Heart right ventricle (tissue), 16 donors: ENCODE data around the gene CNOT4. TPM values are rescaled to one million over a fixed set of nuclear protein-coding genes. Genes with fewer than 3 reads are reported as not detected.

ENCODE experiments used
- ATAC-seq, 8 donors: fragments of 200-7000 bp; cut with Tn5 transposase; one replicate each; pipeline ENCODE4 v1.9.1; 2020; ENCODE audit warnings: mild to moderate bottlenecking in 8 of 8, moderate library complexity in 8 of 8, moderate number of reproducible peaks in 1 of 8
- DNase-seq, 2 donors: peaks; one replicate each; pipeline ENCODE4 v3.0.0-alpha.2; 2020
- H3K27ac ChIP-seq, 10 donors: fragments of 200-600 bp; sonication (generic) in 2 of 10; one replicate each; pipeline versions ENCODE4 v1.5.0 to v1.8.0; 2020 to 2022; ENCODE audit warnings: mild to moderate bottlenecking in 3 of 10
- H3K27me3 ChIP-seq, 7 donors: fragments of 200-600 bp; one replicate each; pipeline ENCODE4 v1.8.0; 2021 to 2022; ENCODE audit warnings: mild to moderate bottlenecking in 2 of 7
- H3K36me3 ChIP-seq, 9 donors: fragments of 200-600 bp; sonication (generic) in 1 of 9; one replicate each; pipeline versions ENCODE4 v1.5.0 to v1.8.0; 2020 to 2022; ENCODE audit warnings: mild to moderate bottlenecking in 2 of 9
- H3K4me1 ChIP-seq, 9 donors: fragments of 200-600 bp; sonication (generic) in 1 of 9; one replicate each; pipeline versions ENCODE4 v1.5.0 to v1.8.0; 2020 to 2022; ENCODE audit warnings: mild to moderate bottlenecking in 4 of 9
- H3K4me3 ChIP-seq, 10 donors: fragments of 200-600 bp; sonication (generic) in 2 of 10; one replicate each; pipeline versions ENCODE4 v1.5.0 to v1.8.0; 2020 to 2022; ENCODE audit warnings: mild to moderate bottlenecking in 7 of 10, moderate library complexity in 2 of 10
- H3K9me3 ChIP-seq, 11 donors: fragments of 200-600 bp in 10 of 11; sonication (generic) in 2 of 11; one replicate each; pipeline versions ENCODE4 v1.5.0 to v1.8.0; 2013 to 2022; ENCODE audit warnings: mild to moderate bottlenecking in 2 of 11, control low read depth in 1 of 11, moderate library complexity in 1 of 11
- CTCF ChIP-seq, 9 donors: fragments of 200-600 bp; sonication (generic) in 2 of 9; IDR thresholded peaks; one replicate each; pipeline versions ENCODE4 v1.5.0 to v1.8.0; 2021 to 2022; ENCODE audit warnings: antibody characterized with exemption in 9 of 9, mild to moderate bottlenecking in 5 of 9, moderate library complexity in 1 of 9
- WGBS, 2 donors: extraction: QIAGEN DNeasy Blood & Tissue Kit; methylation state at CpG; one replicate each; pipeline ENCODE4 v1.1.7; 2013; ENCODE audit warnings: inconsistent platforms in 1 of 2; 5-methylcytosine and 5-hydroxymethylcytosine counted together
- intact Hi-C, 10 donors: fragments of 100-400 bp; cut with DNase I; formaldehyde crosslinking; loops; one replicate each; pipeline versions ENCODE4 v1.11.1 to v1.14.2; 2022
- polyA plus RNA-seq, 2 donors: library from polyadenylated mRNA; stranded (reverse); fragments of 200-250 nt; gene quantifications; one replicate each; pipeline ENCODE4 v1.2.3, GENCODE V29; 2013
- total RNA-seq, 10 donors: library from RNA; stranded (reverse); fragmentation: NEBNext Ultra II Directional in 3 of 10; extraction: Animal tissue kit (Norgen Biotek cat#: 25700) in 3 of 10; gene quantifications; one replicate each; pipeline versions ENCODE4 v1.2.1 to v1.2.4, GENCODE V29; 2021 to 2023
- donor health status: Arrhythmogenic right ventricular cardiomyopathy.
- donor health status: ischemic (EF 13 %, LVEDD 7.1; RV severe dilation, severe dysfunction).
- donor health status: healthy with polysubstance abuse.
- donor health status: DM: no; HTN: yes; CAD: no.
- donor health status: DM: no; HTN: no; CAD: no.
- donor health status: ischemic (EF 25% LVEDD 6.9; RV normal size, moderate dysfunction).
- donor health status: ischemic (EF 25% LVEDD 5.7; RV mildly dilated, moderate dysfunction).
- donor health status: healthy.
- donor health status: DM: yes; HTN: yes; CAD: no.
- donor health status: Ischemic cardiomyopathy.
- donor health status: ischemic (EF 35%, LVEDD 5.7; RV mildly dilated, moderate dysfunction).
- donor health status: nonischemic (EF 11% LVEDD 7.7; RV severe dilation, severe dysfunction).
- donor health status: DM: yes; HTN: yes; CAD: no.
- donor health status: PGD.
- donor health status: ischemic (EF 29% LVEDD 5.4; RV normal size, mild dysfunction).
- donor health status: nonischemic (EF 23%, LVEDD 6.1; RV moderate dilation, normal function).

CNOT4 gene
- total and polyA plus RNA-seq, 12 donors = 5.2 to 31.7 (median 27.0) TPM

GRCh38 chr7:135361788-135362187 is 148.1 kb downstream of the CNOT4 start:
- WGBS, 2 donors = 54 to 57% methylated on average over 5 of the region's 5 CpGs
- no peak for TF ChIP-seq CTCF (IDR thresholded peaks at IDR 0.05)
- Histone ChIP-seq H3K4me3 (no peak overlapping the region), H3K9me3 (no peaks in the 10 kb centered on the region), H3K27me3 (no peaks in the 10 kb centered on the region), H3K4me1 (peaks cover 0 to 15% (median 7%) of the 10 kb centered on the region in 9 donors), H3K36me3 (peaks cover 0 to 30% (median 6%) of the 10 kb centered on the region in 9 donors), H3K27ac (no peak overlapping the region)
- ATAC-seq = no peak
- no peak for DNase-seq
- intact Hi-C loops = no loop called here

- Histone ChIP-seq H3K4me1 (peaks cover 0 to 9% (median 0%) of the 10 kb centered on the region in 9 donors), H3K4me3 (no peak overlapping the region), H3K36me3 (peaks cover 0 to 30% (median 6%) of the 10 kb centered on the region in 9 donors), H3K9me3 (no peaks in the 10 kb centered on the region), H3K27ac (peak overlapping the region in 1 of 10 donors; percentile 8), H3K27me3 (no peaks in the 10 kb centered on the region)
- DNase-seq = peak in 1 of 2 donors; percentile 65
- intact Hi-C loops = no loop called here
- TF ChIP-seq CTCF (IDR thresholded peaks at IDR 0.05) = no peak
- peak; percentile 83 to 97 (median 92) for ATAC-seq
- WGBS, 2 donors = 26 to 35% methylated on average over 5 of the region's 5 CpGs
These were observed 150.3 kb downstream of the CNOT4 start for GRCh38 chr7:135359615-135360014.

GRCh38 chr7:135355377-135356048 is 154.4 kb downstream of the CNOT4 start:
- DNase-seq = no peak
- no peak for ATAC-seq
- 72 to 77% methylated on average over 4 of the region's 4 CpGs for whole genome bisulfite sequencing, 2 donors
- H3K36me3 ChIP-seq = no peaks in the 10 kb centered on the region
- no peak overlapping the region for H3K4me3 ChIP-seq
- no peak overlapping the region for H3K27ac ChIP-seq
- H3K9me3 ChIP-seq = no peaks in the 10 kb centered on the region
- intact Hi-C loops = no loop called here
- no peak for TF ChIP-seq CTCF (IDR thresholded peaks at IDR 0.05)
- no peaks in the 10 kb centered on the region for H3K27me3 ChIP-seq
- H3K4me1 ChIP-seq = peaks cover 0 to 9% (median 0%) of the 10 kb centered on the region in 9 donors

- WGBS, 2 donors = 85 to 93% methylated on average over 3 of the region's 3 CpGs
- no peak for ATAC-seq
These were observed 156.1 kb downstream of the CNOT4 start for GRCh38 chr7:135353832-135354231.

More at GRCh38 chr7:135353832-135354231, 156.1 kb downstream of the CNOT4 start:
- intact Hi-C loops = no loop called here
- Histone ChIP-seq H3K36me3 (no peaks in the 10 kb centered on the region), H3K4me3 (no peak overlapping the region), H3K9me3 (no peaks in the 10 kb centered on the region), H3K27me3 (no peaks in the 10 kb centered on the region), H3K4me1 (no peaks in the 10 kb centered on the region), H3K27ac (no peak overlapping the region)
- DNase-seq = no peak
- TF ChIP-seq CTCF (IDR thresholded peaks at IDR 0.05) = no peak
